GM12878 (cell line): Measurements from ENCODE around the gene ARGLU1.

Source experiments
- CBX5 ChIP-seq: sonication (generic); IDR thresholded peaks from 2 replicates; pipeline ENCODE4 v1.6.1; 2016; ENCODE audit warnings: low read depth, moderate library complexity, mild to moderate bottlenecking, inconsistent platforms
- KDM1A ChIP-seq: fragments of 200-600 bp; sonication (generic); IDR thresholded peaks from 2 replicates; pipeline ENCODE4 v1.6.1; 2016; ENCODE audit warnings: borderline replicate concordance
- SIN3A ChIP-seq: IDR thresholded peaks from 2 replicates; pipeline ENCODE4 v1.6.1; 2012; ENCODE audit warnings: low read depth, low read length, improper control_type of control experiment
- SP1 ChIP-seq: IDR thresholded peaks from one replicate; pipeline ENCODE4 v1.6.1; 2011; ENCODE audit warnings: low read depth, low read length
- TCF12 ChIP-seq: IDR thresholded peaks from 2 replicates; pipeline ENCODE4 v1.6.1; 2011; ENCODE audit warnings: low read depth, mild to moderate bottlenecking, low read length
- TF ChIP-seq, protein P1 (sequence below), 3 experiments: IDR thresholded peaks in 2 of 3; conservative IDR thresholded peaks in 1 of 3; 2 replicates each; pipeline ENCODE4 v1.5.1; 2011; ENCODE audit warnings: low read depth in 3 of 3, low read length in 3 of 3, mild to moderate bottlenecking in 3 of 3, control low read depth in 2 of 3, moderate library complexity in 2 of 3, inconsistent platforms in 1 of 3, mixed read lengths in 1 of 3; ENCODE audit not compliant: control insufficient read depth in 2 of 3, insufficient read depth in 1 of 3; ENCODE audit errors: extremely low read depth in 1 of 3
- TF ChIP-seq, protein P2 (sequence below): IDR thresholded peaks from 2 replicates; pipeline ENCODE4 v1.6.1; 2012; ENCODE audit warnings: mild to moderate bottlenecking, low read depth, low read length
- TF ChIP-seq, protein P3 (sequence below): fragments of 150-350 bp; IDR thresholded peaks from 2 replicates; pipeline ENCODE4 v1.6.1; 2016; ENCODE audit warnings: low read depth, low read length

DNA sequence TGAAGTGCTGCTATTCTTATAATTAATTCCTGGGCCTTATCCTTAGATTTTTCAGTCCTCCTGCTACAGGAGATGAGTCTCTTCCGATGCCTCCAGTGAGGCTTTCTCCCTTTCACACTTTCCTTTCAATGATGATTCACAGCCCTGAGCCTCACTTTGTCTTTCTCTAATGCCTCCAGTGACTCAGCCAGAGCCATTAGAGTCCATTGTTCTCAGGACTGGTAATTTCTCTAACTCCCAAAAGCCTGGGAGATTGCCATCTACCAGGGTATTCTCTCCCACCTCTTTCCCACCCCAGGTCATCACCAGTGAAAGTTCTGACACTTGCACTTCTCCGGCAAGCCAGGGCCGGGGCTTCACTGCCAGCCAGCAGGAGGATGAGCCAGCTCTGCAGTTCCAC is 49.6 kb upstream of the ARGLU1 start:
- TF ChIP-seq, protein P1, sequence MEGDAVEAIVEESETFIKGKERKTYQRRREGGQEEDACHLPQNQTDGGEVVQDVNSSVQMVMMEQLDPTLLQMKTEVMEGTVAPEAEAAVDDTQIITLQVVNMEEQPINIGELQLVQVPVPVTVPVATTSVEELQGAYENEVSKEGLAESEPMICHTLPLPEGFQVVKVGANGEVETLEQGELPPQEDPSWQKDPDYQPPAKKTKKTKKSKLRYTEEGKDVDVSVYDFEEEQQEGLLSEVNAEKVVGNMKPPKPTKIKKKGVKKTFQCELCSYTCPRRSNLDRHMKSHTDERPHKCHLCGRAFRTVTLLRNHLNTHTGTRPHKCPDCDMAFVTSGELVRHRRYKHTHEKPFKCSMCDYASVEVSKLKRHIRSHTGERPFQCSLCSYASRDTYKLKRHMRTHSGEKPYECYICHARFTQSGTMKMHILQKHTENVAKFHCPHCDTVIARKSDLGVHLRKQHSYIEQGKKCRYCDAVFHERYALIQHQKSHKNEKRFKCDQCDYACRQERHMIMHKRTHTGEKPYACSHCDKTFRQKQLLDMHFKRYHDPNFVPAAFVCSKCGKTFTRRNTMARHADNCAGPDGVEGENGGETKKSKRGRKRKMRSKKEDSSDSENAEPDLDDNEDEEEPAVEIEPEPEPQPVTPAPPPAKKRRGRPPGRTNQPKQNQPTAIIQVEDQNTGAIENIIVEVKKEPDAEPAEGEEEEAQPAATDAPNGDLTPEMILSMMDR (IDR thresholded peaks at IDR 0.05 in 2 of 3, conservative IDR thresholded peaks at IDR 0.05 in 1 of 3; ENCODE audit: control insufficient read depth in 2 of 3, extremely low read depth in 1 of 3, insufficient read depth in 1 of 3, low read depth in 3 of 3, low read length in 3 of 3) = no peak
- TF ChIP-seq CBX5 = no peak
- no peak for TF ChIP-seq TCF12
- no peak for TF ChIP-seq SIN3A
- TF ChIP-seq, protein P2, sequence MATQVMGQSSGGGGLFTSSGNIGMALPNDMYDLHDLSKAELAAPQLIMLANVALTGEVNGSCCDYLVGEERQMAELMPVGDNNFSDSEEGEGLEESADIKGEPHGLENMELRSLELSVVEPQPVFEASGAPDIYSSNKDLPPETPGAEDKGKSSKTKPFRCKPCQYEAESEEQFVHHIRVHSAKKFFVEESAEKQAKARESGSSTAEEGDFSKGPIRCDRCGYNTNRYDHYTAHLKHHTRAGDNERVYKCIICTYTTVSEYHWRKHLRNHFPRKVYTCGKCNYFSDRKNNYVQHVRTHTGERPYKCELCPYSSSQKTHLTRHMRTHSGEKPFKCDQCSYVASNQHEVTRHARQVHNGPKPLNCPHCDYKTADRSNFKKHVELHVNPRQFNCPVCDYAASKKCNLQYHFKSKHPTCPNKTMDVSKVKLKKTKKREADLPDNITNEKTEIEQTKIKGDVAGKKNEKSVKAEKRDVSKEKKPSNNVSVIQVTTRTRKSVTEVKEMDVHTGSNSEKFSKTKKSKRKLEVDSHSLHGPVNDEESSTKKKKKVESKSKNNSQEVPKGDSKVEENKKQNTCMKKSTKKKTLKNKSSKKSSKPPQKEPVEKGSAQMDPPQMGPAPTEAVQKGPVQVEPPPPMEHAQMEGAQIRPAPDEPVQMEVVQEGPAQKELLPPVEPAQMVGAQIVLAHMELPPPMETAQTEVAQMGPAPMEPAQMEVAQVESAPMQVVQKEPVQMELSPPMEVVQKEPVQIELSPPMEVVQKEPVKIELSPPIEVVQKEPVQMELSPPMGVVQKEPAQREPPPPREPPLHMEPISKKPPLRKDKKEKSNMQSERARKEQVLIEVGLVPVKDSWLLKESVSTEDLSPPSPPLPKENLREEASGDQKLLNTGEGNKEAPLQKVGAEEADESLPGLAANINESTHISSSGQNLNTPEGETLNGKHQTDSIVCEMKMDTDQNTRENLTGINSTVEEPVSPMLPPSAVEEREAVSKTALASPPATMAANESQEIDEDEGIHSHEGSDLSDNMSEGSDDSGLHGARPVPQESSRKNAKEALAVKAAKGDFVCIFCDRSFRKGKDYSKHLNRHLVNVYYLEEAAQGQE = no peak
- TF ChIP-seq, protein P3, sequence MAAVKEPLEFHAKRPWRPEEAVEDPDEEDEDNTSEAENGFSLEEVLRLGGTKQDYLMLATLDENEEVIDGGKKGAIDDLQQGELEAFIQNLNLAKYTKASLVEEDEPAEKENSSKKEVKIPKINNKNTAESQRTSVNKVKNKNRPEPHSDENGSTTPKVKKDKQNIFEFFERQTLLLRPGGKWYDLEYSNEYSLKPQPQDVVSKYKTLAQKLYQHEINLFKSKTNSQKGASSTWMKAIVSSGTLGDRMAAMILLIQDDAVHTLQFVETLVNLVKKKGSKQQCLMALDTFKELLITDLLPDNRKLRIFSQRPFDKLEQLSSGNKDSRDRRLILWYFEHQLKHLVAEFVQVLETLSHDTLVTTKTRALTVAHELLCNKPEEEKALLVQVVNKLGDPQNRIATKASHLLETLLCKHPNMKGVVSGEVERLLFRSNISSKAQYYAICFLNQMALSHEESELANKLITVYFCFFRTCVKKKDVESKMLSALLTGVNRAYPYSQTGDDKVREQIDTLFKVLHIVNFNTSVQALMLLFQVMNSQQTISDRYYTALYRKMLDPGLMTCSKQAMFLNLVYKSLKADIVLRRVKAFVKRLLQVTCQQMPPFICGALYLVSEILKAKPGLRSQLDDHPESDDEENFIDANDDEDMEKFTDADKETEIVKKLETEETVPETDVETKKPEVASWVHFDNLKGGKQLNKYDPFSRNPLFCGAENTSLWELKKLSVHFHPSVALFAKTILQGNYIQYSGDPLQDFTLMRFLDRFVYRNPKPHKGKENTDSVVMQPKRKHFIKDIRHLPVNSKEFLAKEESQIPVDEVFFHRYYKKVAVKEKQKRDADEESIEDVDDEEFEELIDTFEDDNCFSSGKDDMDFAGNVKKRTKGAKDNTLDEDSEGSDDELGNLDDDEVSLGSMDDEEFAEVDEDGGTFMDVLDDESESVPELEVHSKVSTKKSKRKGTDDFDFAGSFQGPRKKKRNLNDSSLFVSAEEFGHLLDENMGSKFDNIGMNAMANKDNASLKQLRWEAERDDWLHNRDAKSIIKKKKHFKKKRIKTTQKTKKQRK = no peak
- TF ChIP-seq KDM1A = no peak
- TF ChIP-seq SP1 = no peak
